Activated CD8-positive, alpha-beta memory T cell treated with anti-CD3 and anti-CD28 coated beads, Interleukin-2, amount 10 ng/mL, durations not matched to agents 7 days and 5 days (primary cell): ENCODE measurements around the gene ANAPC2. TPM values are rescaled to one million over a fixed set of nuclear protein-coding genes. Genes with fewer than 3 reads are reported as not detected.

Source experiments
- ATAC-seq: fragments of 150-1000 bp; cut with Tn5 transposase; one replicate; pipeline ENCODE4 v1.10.0; 2021; ENCODE audit warnings: moderate library complexity
- CTCF ChIA-PET: fragments of 350-600 bp; sonication (Branson Sonifier 250); formaldehyde crosslinking; loops from one replicate; lab custom pipeline; 2021; ENCODE audit warnings: antibody characterized with exemption; lab: Charles Lee
- DNase-seq: peaks from one replicate; pipeline ENCODE4 v3.0.0-alpha.2; 2020
- H3K27ac Mint-ChIP-seq: one replicate; pipeline ENCODE4 v1.8.0; 2021; ENCODE audit warnings: mild to moderate bottlenecking, mixed read lengths
- H3K27me3 Mint-ChIP-seq: one replicate; pipeline ENCODE4 v1.8.0; 2021; ENCODE audit warnings: mixed read lengths
- H3K36me3 Mint-ChIP-seq: one replicate; pipeline ENCODE4 v1.8.0; 2021; ENCODE audit warnings: mild to moderate bottlenecking, mixed read lengths
- H3K4me1 Mint-ChIP-seq: one replicate; pipeline ENCODE4 v1.8.0; 2021; ENCODE audit warnings: mixed read lengths
- H3K4me3 Mint-ChIP-seq: one replicate; pipeline ENCODE4 v1.8.0; 2021; ENCODE audit warnings: mild to moderate bottlenecking, moderate library complexity, mixed read lengths
- H3K9me3 Mint-ChIP-seq: one replicate; pipeline ENCODE4 v1.8.0; 2022; ENCODE audit warnings: low read depth, mixed read lengths
- total RNA-seq, 2 experiments: library from RNA; stranded (reverse); gene quantifications; one replicate each; pipeline ENCODE4 v1.2.3, GENCODE V29; 2021

The ANAPC2 gene
- total RNA-seq, 2 experiments from 2014 or later: 59.8 to 69.7 TPM

- Mint-ChIP-seq H3K4me3 (peak within 1 kb of the TSS; percentile 44), H3K9me3 (no peaks in the 10 kb centered on the region), H3K36me3 (no peaks in the 10 kb centered on the region), H3K27me3 (peaks cover 50% of the 10 kb centered on the region), H3K27ac (no peak within 1 kb of the TSS), H3K4me1 (no peaks in the 10 kb centered on the region)
- DNase-seq (no peak), ATAC-seq (no peak)
- CTCF ChIA-PET: no interaction called here
These were observed 18.4 kb downstream of the ANAPC2 start, which contains the start of gene LRRC26 for GRCh38 chr9:137169896-137170358. LRRC26 (minus strand) TSS chr9:137170051; CDS start chr9:137169943, 108 bp downstream.

- no peaks in the 10 kb centered on the region for H3K9me3 Mint-ChIP-seq
- peaks cover 49% of the 10 kb centered on the region for H3K27me3 Mint-ChIP-seq
- CTCF ChIA-PET: no interaction called here
- DNase-seq (no peak), ATAC-seq (peak; percentile 37)
- peak overlapping the region; percentile 44 for H3K4me3 Mint-ChIP-seq
- no peak overlapping the region for H3K27ac Mint-ChIP-seq
- H3K36me3 Mint-ChIP-seq: no peaks in the 10 kb centered on the region
- H3K4me1 Mint-ChIP-seq: no peaks in the 10 kb centered on the region
These were observed 19.2 kb downstream of the ANAPC2 start for GRCh38 chr9:137168904-137169856.

- CTCF ChIA-PET: no interaction called here
- Mint-ChIP-seq H3K27ac (no peak overlapping the region), H3K4me3 (no peak overlapping the region), H3K36me3 (no peaks in the 10 kb centered on the region), H3K9me3 (no peaks in the 10 kb centered on the region), H3K27me3 (peaks cover 44% of the 10 kb centered on the region), H3K4me1 (no peaks in the 10 kb centered on the region)
- no peak for DNase-seq
- ATAC-seq: no peak
These were observed 19.8 kb downstream of the ANAPC2 start for GRCh38 chr9:137168573-137168903.

GRCh38 chr9:137167747-137168572 lies 20.4 kb downstream of the ANAPC2 start:
- H3K27me3 Mint-ChIP-seq: peaks cover 40% of the 10 kb centered on the region
- no peak overlapping the region for H3K27ac Mint-ChIP-seq
- ATAC-seq: no peak
- no peaks in the 10 kb centered on the region for H3K4me1 Mint-ChIP-seq
- no peak for DNase-seq
- H3K36me3 Mint-ChIP-seq: no peaks in the 10 kb centered on the region
- no peak overlapping the region for H3K4me3 Mint-ChIP-seq
- CTCF ChIA-PET: no interaction called here
- no peaks in the 10 kb centered on the region for H3K9me3 Mint-ChIP-seq

GRCh38 chr9:137167277-137167746 lies 21.0 kb downstream of the ANAPC2 start:
- ATAC-seq (no peak), DNase-seq (no peak)
- H3K4me3 Mint-ChIP-seq: no peak overlapping the region
- CTCF ChIA-PET: no interaction called here
- no peaks in the 10 kb centered on the region for H3K4me1 Mint-ChIP-seq
- H3K36me3 Mint-ChIP-seq: no peaks in the 10 kb centered on the region
- no peak overlapping the region for H3K27ac Mint-ChIP-seq
- no peaks in the 10 kb centered on the region for H3K9me3 Mint-ChIP-seq
- H3K27me3 Mint-ChIP-seq: peaks cover 39% of the 10 kb centered on the region

- no peaks in the 10 kb centered on the region for H3K9me3 Mint-ChIP-seq
- no peaks in the 10 kb centered on the region for H3K36me3 Mint-ChIP-seq
- ATAC-seq (no peak), DNase-seq (no peak)
- no peaks in the 10 kb centered on the region for H3K4me1 Mint-ChIP-seq
- peaks cover 40% of the 10 kb centered on the region for H3K27me3 Mint-ChIP-seq
- CTCF ChIA-PET: interaction anchor here (1.6 kb wide), 1 partner anchor 10 kb away, joined by 4 read pairs; no protein-coding TSS in a partner anchor
- no peak overlapping the region for H3K27ac Mint-ChIP-seq
- H3K4me3 Mint-ChIP-seq: no peak overlapping the region
These were observed 21.8 kb downstream of the ANAPC2 start for GRCh38 chr9:137166380-137167229.

GRCh38 chr9:137165250-137165836 lies 23.0 kb downstream of the ANAPC2 start:
- CTCF ChIA-PET: interaction anchor here (1.6 kb wide), 1 partner anchor 11 kb away, joined by 4 read pairs; no protein-coding TSS in a partner anchor
- Mint-ChIP-seq H3K9me3 (no peaks in the 10 kb centered on the region), H3K36me3 (no peaks in the 10 kb centered on the region), H3K27me3 (peaks cover 34% of the 10 kb centered on the region), H3K4me1 (no peaks in the 10 kb centered on the region), H3K4me3 (no peak overlapping the region), H3K27ac (no peak overlapping the region)
- no peak for DNase-seq
- ATAC-seq: no peak

- ATAC-seq (no peak), DNase-seq (no peak)
- Mint-ChIP-seq H3K27ac (no peak overlapping the region), H3K4me1 (no peaks in the 10 kb centered on the region), H3K9me3 (no peaks in the 10 kb centered on the region), H3K27me3 (peaks cover 35% of the 10 kb centered on the region), H3K4me3 (no peak overlapping the region), H3K36me3 (no peaks in the 10 kb centered on the region)
- CTCF ChIA-PET: interaction anchor here (1.6 kb wide), 1 partner anchor 12 kb away, joined by 4 read pairs; no protein-coding TSS in a partner anchor
These were observed 23.8 kb downstream of the ANAPC2 start for GRCh38 chr9:137164370-137165249.

GRCh38 chr9:137163805-137164204 lies 24.6 kb downstream of the ANAPC2 start:
- Mint-ChIP-seq H3K27me3 (peaks cover 40% of the 10 kb centered on the region), H3K9me3 (no peaks in the 10 kb centered on the region), H3K27ac (no peak overlapping the region), H3K4me1 (peaks cover 4% of the 10 kb centered on the region), H3K36me3 (no peaks in the 10 kb centered on the region), H3K4me3 (no peak overlapping the region)
- CTCF ChIA-PET: no interaction called here
- ATAC-seq: no peak
- no peak for DNase-seq

GRCh38 chr9:137163365-137163715 lies 25.0 kb downstream of the ANAPC2 start:
- no peak overlapping the region for H3K4me3 Mint-ChIP-seq
- peaks cover 7% of the 10 kb centered on the region for H3K4me1 Mint-ChIP-seq
- CTCF ChIA-PET: interaction anchor here (1.3 kb wide), 1 partner anchor 13 kb away, joined by 4 read pairs; no protein-coding TSS in a partner anchor
- no peak overlapping the region for H3K27ac Mint-ChIP-seq
- ATAC-seq (no peak), DNase-seq (no peak)
- no peaks in the 10 kb centered on the region for H3K36me3 Mint-ChIP-seq
- H3K27me3 Mint-ChIP-seq: peaks cover 41% of the 10 kb centered on the region
- H3K9me3 Mint-ChIP-seq: no peaks in the 10 kb centered on the region

- Mint-ChIP-seq H3K4me1 (peaks cover 11% of the 10 kb centered on the region), H3K36me3 (no peaks in the 10 kb centered on the region), H3K27ac (no peak overlapping the region), H3K9me3 (no peaks in the 10 kb centered on the region), H3K27me3 (peaks cover 46% of the 10 kb centered on the region), H3K4me3 (no peak overlapping the region)
- DNase-seq (no peak), ATAC-seq (no peak)
- CTCF ChIA-PET: interaction anchor here (1.3 kb wide), 1 partner anchor 14 kb away, joined by 4 read pairs; no protein-coding TSS in a partner anchor
These were observed 25.6 kb downstream of the ANAPC2 start for GRCh38 chr9:137162505-137163364.
